ENCODE results near the gene PTPRZ1. TPM values are rescaled to one million over a fixed set of nuclear protein-coding genes. Genes with fewer than 3 reads are reported as not detected.

PTPRZ1 gene
- total and polyA plus RNA-seq, 2 of the 13 experiments (the other 11 are each of a cell fraction or from before 2014, with no cell fraction given): not detected

DNA sequence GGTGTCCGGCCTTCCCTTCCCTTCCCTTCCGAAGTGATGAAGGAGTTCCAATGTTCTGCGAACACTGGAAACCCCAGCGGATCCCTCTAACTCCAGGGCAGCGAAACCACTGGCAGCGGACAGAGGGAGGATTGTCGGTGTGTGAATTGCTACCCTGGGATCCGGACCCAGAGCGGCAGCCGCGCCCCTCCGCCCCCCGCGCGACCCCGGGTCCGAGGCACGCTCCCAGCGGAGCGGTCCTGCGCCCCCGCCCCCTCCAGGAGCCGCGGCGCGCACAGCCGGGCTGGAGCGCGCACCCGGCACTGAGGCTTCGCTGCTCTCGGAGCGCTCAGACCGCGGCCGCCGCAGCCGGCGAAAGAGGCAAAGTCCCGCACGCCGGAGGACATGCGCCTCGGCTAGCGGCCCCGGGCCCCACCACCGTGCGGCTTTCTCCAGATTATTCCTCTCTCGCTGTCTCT lies at the start of gene PTPRZ1 (continued):
- TF ChIP-seq, protein P1, sequence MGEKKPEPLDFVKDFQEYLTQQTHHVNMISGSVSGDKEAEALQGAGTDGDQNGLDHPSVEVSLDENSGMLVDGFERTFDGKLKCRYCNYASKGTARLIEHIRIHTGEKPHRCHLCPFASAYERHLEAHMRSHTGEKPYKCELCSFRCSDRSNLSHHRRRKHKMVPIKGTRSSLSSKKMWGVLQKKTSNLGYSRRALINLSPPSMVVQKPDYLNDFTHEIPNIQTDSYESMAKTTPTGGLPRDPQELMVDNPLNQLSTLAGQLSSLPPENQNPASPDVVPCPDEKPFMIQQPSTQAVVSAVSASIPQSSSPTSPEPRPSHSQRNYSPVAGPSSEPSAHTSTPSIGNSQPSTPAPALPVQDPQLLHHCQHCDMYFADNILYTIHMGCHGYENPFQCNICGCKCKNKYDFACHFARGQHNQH (CRISPR knock-in tag; IDR thresholded peaks at IDR 0.05): no peak
- no peak for TF ChIP-seq NAIF1 (CRISPR knock-in tag; IDR thresholded peaks at IDR 0.05; ENCODE audit: borderline replicate concordance)
- no peak for TF ChIP-seq ZNF329 (CRISPR knock-in tag; IDR thresholded peaks at IDR 0.05; ENCODE audit: low read depth)
- TF ChIP-seq ZNF431 (CRISPR knock-in tag; IDR thresholded peaks at IDR 0.05; ENCODE audit: borderline replicate concordance, low read depth): 0 out of 2 replicates have a peak, but pooled peaks have one; percentile 21
- TF ChIP-seq MAZ (IDR thresholded peaks at IDR 0.05; ENCODE audit: borderline replicate concordance, low read depth, low read length): no peak
- 0 out of 2 replicates have a peak, but pooled peaks have one; percentile 34 for TF ChIP-seq MAZ (CRISPR knock-in tag; IDR thresholded peaks at IDR 0.05; ENCODE audit: low read depth)
- no peak for TF ChIP-seq NFKBIZ (CRISPR knock-in tag; IDR thresholded peaks at IDR 0.05)
- no peak for TF ChIP-seq RBM22 (optimal IDR thresholded peaks at IDR 0.05; ENCODE audit: low read length)
- no peak for TF ChIP-seq KLF12 (CRISPR knock-in tag; IDR thresholded peaks at IDR 0.05; ENCODE audit: borderline replicate concordance)
- TF ChIP-seq, protein P2, sequence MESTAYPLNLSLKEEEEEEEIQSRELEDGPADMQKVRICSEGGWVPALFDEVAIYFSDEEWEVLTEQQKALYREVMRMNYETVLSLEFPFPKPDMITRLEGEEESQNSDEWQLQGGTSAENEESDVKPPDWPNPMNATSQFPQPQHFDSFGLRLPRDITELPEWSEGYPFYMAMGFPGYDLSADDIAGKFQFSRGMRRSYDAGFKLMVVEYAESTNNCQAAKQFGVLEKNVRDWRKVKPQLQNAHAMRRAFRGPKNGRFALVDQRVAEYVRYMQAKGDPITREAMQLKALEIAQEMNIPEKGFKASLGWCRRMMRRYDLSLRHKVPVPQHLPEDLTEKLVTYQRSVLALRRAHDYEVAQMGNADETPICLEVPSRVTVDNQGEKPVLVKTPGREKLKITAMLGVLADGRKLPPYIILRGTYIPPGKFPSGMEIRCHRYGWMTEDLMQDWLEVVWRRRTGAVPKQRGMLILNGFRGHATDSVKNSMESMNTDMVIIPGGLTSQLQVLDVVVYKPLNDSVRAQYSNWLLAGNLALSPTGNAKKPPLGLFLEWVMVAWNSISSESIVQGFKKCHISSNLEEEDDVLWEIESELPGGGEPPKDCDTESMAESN (CRISPR knock-in tag; conservative IDR thresholded peaks at IDR 0.05): 0 out of 2 replicates have a peak, but pooled peaks have one; percentile 25
- TF ChIP-seq, protein P3, sequence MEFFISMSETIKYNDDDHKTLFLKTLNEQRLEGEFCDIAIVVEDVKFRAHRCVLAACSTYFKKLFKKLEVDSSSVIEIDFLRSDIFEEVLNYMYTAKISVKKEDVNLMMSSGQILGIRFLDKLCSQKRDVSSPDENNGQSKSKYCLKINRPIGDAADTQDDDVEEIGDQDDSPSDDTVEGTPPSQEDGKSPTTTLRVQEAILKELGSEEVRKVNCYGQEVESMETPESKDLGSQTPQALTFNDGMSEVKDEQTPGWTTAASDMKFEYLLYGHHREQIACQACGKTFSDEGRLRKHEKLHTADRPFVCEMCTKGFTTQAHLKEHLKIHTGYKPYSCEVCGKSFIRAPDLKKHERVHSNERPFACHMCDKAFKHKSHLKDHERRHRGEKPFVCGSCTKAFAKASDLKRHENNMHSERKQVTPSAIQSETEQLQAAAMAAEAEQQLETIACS (CRISPR knock-in tag; IDR thresholded peaks at IDR 0.05): peak; percentile 79
- TF ChIP-seq, protein P4, sequence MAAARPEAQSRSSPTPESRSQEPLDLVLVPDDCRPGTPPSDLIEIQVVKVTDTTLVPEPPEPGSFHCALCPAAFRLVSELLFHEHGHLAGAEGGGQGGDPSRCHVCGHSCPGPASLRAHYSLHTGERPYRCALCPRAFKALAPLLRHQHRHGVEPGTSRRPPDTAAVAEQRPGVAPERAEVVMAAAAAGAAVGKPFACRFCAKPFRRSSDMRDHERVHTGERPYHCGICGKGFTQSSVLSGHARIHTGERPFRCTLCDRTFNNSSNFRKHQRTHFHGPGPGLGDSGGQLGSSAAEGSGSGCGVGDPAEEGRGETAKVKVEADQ (CRISPR knock-in tag; IDR thresholded peaks at IDR 0.05; ENCODE audit: borderline replicate concordance): no peak
- TF ChIP-seq THAP11 (CRISPR knock-in tag; IDR thresholded peaks at IDR 0.05): no peak
- TF ChIP-seq, protein P5, sequence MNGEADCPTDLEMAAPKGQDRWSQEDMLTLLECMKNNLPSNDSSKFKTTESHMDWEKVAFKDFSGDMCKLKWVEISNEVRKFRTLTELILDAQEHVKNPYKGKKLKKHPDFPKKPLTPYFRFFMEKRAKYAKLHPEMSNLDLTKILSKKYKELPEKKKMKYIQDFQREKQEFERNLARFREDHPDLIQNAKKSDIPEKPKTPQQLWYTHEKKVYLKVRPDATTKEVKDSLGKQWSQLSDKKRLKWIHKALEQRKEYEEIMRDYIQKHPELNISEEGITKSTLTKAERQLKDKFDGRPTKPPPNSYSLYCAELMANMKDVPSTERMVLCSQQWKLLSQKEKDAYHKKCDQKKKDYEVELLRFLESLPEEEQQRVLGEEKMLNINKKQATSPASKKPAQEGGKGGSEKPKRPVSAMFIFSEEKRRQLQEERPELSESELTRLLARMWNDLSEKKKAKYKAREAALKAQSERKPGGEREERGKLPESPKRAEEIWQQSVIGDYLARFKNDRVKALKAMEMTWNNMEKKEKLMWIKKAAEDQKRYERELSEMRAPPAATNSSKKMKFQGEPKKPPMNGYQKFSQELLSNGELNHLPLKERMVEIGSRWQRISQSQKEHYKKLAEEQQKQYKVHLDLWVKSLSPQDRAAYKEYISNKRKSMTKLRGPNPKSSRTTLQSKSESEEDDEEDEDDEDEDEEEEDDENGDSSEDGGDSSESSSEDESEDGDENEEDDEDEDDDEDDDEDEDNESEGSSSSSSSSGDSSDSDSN (CRISPR knock-in tag; IDR thresholded peaks at IDR 0.05): peak; percentile 74; the same call in 1 of the 2 replicates
- TF ChIP-seq ZNF292 (CRISPR knock-in tag; IDR thresholded peaks at IDR 0.05; ENCODE audit: borderline replicate concordance, low read depth): no peak
- TF ChIP-seq TCF7L2 (IDR thresholded peaks at IDR 0.05; ENCODE audit: low read depth, low read length): no peak
- TF ChIP-seq, protein P6, sequence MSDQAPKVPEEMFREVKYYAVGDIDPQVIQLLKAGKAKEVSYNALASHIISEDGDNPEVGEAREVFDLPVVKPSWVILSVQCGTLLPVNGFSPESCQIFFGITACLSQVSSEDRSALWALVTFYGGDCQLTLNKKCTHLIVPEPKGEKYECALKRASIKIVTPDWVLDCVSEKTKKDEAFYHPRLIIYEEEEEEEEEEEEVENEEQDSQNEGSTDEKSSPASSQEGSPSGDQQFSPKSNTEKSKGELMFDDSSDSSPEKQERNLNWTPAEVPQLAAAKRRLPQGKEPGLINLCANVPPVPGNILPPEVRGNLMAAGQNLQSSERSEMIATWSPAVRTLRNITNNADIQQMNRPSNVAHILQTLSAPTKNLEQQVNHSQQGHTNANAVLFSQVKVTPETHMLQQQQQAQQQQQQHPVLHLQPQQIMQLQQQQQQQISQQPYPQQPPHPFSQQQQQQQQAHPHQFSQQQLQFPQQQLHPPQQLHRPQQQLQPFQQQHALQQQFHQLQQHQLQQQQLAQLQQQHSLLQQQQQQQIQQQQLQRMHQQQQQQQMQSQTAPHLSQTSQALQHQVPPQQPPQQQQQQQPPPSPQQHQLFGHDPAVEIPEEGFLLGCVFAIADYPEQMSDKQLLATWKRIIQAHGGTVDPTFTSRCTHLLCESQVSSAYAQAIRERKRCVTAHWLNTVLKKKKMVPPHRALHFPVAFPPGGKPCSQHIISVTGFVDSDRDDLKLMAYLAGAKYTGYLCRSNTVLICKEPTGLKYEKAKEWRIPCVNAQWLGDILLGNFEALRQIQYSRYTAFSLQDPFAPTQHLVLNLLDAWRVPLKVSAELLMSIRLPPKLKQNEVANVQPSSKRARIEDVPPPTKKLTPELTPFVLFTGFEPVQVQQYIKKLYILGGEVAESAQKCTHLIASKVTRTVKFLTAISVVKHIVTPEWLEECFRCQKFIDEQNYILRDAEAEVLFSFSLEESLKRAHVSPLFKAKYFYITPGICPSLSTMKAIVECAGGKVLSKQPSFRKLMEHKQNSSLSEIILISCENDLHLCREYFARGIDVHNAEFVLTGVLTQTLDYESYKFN (CRISPR knock-in tag; conservative IDR thresholded peaks at IDR 0.05): no peak
- no peak for TF ChIP-seq FOSL2 (CRISPR knock-in tag; IDR thresholded peaks at IDR 0.05)
